ENCODE data around the gene RILPL1. TPM values are rescaled to one million over a fixed set of nuclear protein-coding genes. Genes with fewer than 3 reads are reported as not detected.

RILPL1 gene
- total and polyA plus RNA-seq, 9 of the 15 experiments (the other 6 are each of a cell fraction or from before 2014, with no cell fraction given): 0.25 to 10.6 (median 8.6) TPM

- TF ChIP-seq, protein P1, sequence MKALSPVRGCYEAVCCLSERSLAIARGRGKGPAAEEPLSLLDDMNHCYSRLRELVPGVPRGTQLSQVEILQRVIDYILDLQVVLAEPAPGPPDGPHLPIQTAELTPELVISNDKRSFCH (CRISPR knock-in tag; IDR thresholded peaks at IDR 0.05): no peak
- TF ChIP-seq, protein P1 (tag; IDR thresholded peaks at IDR 0.05): 0 out of 2 replicates have a peak, but pooled peaks have one; percentile 10
- no peak for TF ChIP-seq EWSR1 (IDR thresholded peaks at IDR 0.05; ENCODE audit: borderline replicate concordance, low read depth, partially characterized antibody)
- TF ChIP-seq TAL1 (IDR thresholded peaks at IDR 0.05): no peak
- TF ChIP-seq HNRNPLL (IDR thresholded peaks at IDR 0.05; ENCODE audit: low read depth, low read length, poor library complexity, severe bottlenecking): peak; percentile 62
- TF ChIP-seq KAT2B (IDR thresholded peaks at IDR 0.05; ENCODE audit: low read depth, low read length): no peak
- 0 out of 4 replicates have a peak, but pooled peaks of 1 of the 2 experiments have one; percentile 14 for TF ChIP-seq RAD21 (CRISPR knock-in tag; conservative IDR thresholded peaks at IDR 0.05 in 1 of 2, IDR thresholded peaks at IDR 0.05 in 1 of 2)
- TF ChIP-seq ZNF274 (IDR thresholded peaks at IDR 0.05; ENCODE audit: borderline replicate concordance, low read depth, low read length): no peak
- TF ChIP-seq SFPQ (IDR thresholded peaks at IDR 0.05; ENCODE audit: low read depth, low read length): no peak
- TF ChIP-seq, protein P2, sequence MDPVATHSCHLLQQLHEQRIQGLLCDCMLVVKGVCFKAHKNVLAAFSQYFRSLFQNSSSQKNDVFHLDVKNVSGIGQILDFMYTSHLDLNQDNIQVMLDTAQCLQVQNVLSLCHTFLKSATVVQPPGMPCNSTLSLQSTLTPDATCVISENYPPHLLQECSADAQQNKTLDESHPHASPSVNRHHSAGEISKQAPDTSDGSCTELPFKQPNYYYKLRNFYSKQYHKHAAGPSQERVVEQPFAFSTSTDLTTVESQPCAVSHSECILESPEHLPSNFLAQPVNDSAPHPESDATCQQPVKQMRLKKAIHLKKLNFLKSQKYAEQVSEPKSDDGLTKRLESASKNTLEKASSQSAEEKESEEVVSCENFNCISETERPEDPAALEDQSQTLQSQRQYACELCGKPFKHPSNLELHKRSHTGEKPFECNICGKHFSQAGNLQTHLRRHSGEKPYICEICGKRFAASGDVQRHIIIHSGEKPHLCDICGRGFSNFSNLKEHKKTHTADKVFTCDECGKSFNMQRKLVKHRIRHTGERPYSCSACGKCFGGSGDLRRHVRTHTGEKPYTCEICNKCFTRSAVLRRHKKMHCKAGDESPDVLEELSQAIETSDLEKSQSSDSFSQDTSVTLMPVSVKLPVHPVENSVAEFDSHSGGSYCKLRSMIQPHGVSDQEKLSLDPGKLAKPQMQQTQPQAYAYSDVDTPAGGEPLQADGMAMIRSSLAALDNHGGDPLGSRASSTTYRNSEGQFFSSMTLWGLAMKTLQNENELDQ (CRISPR knock-in tag; IDR thresholded peaks at IDR 0.05; ENCODE audit: borderline replicate concordance): 0 out of 2 replicates have a peak, but pooled peaks have one; percentile 32
- no peak for TF ChIP-seq U2AF2 (optimal IDR thresholded peaks at IDR 0.05; ENCODE audit: low read depth, low read length)
- no peak for TF ChIP-seq MCM3 (IDR thresholded peaks at IDR 0.05)
- peak; percentile 89 for TF ChIP-seq BHLHE40 (IDR thresholded peaks at IDR 0.05; ENCODE audit: low read length)
- TF ChIP-seq, protein P3, sequence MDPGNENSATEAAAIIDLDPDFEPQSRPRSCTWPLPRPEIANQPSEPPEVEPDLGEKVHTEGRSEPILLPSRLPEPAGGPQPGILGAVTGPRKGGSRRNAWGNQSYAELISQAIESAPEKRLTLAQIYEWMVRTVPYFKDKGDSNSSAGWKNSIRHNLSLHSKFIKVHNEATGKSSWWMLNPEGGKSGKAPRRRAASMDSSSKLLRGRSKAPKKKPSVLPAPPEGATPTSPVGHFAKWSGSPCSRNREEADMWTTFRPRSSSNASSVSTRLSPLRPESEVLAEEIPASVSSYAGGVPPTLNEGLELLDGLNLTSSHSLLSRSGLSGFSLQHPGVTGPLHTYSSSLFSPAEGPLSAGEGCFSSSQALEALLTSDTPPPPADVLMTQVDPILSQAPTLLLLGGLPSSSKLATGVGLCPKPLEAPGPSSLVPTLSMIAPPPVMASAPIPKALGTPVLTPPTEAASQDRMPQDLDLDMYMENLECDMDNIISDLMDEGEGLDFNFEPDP (CRISPR knock-in tag; IDR thresholded peaks at IDR 0.05): no peak
- TF ChIP-seq MAFF (IDR thresholded peaks at IDR 0.05; ENCODE audit: low read length): no peak
- peak; percentile 68; the same call in 1 of the 2 replicates for TF ChIP-seq OTX1 (CRISPR knock-in tag; IDR thresholded peaks at IDR 0.05)
- TF ChIP-seq MECOM (CRISPR knock-in tag; IDR thresholded peaks at IDR 0.05): no peak
- 0 out of 2 replicates have a peak, but pooled peaks have one; percentile 30 for TF ChIP-seq ZNF224 (CRISPR knock-in tag; IDR thresholded peaks at IDR 0.05)
- TF ChIP-seq MEF2D (tag; conservative IDR thresholded peaks at IDR 0.05; ENCODE audit: low read depth): no peak
- no peak for TF ChIP-seq ESRRB (CRISPR knock-in tag; IDR thresholded peaks at IDR 0.05; ENCODE audit: borderline replicate concordance)
- TF ChIP-seq ZNF444 (CRISPR knock-in tag; IDR thresholded peaks at IDR 0.05): 0 out of 2 replicates have a peak, but pooled peaks have one; percentile 36
Observed at GRCh38 chr12:123436017-123436964, 97.2 kb downstream of the RILPL1 start, which contains the start of gene RILPL2 (continued).

All from K562 (cell line).